RWPE1 (cell line): Measurements from ENCODE around the gene SLX9.

Source experiments
- CTCF ChIA-PET: fragments of 350-600 bp; sonication (Branson Sonifier 250); formaldehyde crosslinking; extraction: SDS; loops from one replicate; lab custom pipeline; 2021; lab: Yijun Ruan, JAX
- POLR2A ChIA-PET: fragments of 400-600 bp; formaldehyde crosslinking; extraction: SDS; loops from one replicate; lab custom pipeline; 2020; ENCODE audit warnings: antibody characterized with exemption; ENCODE audit not compliant: low non-redundant PET; lab: Yijun Ruan, JAX
- DNase-seq: peaks from one replicate; pipeline ENCODE4 v3.0.0; 2012; ENCODE audit warnings: low spot score
- H3K27ac ChIP-seq: fragments of 450-650 bp; 2 replicates; pipeline ENCODE4 v1.5.1; 2017
- CTCF ChIP-seq: fragments of 450-650 bp; conservative IDR thresholded peaks from 2 replicates; pipeline ENCODE4 v1.5.1; 2017; ENCODE audit warnings: low read depth, mild to moderate bottlenecking

SLX9 gene

GRCh38 chr21:44901391-44902074 is 38.3 kb upstream of the SLX9 start:
- TF ChIP-seq CTCF: no peak
- POLR2A ChIA-PET: interaction anchor here (0.6 kb wide), 1 partner anchor 17 kb away, joined by 3 read pairs; no protein-coding TSS in a partner anchor
- no peak for DNase-seq
- CTCF ChIA-PET: no interaction called here
- H3K27ac ChIP-seq: no peak overlapping the region

GRCh38 chr21:44902268-44903049 is 37.4 kb upstream of the SLX9 start:
- no peak for DNase-seq
- CTCF ChIA-PET: no interaction called here
- no peak overlapping the region for H3K27ac ChIP-seq
- POLR2A ChIA-PET: no interaction called here
- no peak for TF ChIP-seq CTCF

GRCh38 chr21:44903050-44903685 is 36.7 kb upstream of the SLX9 start:
- DNase-seq: no peak
- CTCF ChIA-PET: interaction anchor here (0.7 kb wide), 1 partner anchor 9 kb away, joined by 3 read pairs; no protein-coding TSS in a partner anchor
- POLR2A ChIA-PET: no interaction called here
- TF ChIP-seq CTCF: no peak
- no peak overlapping the region for H3K27ac ChIP-seq

GRCh38 chr21:44903689-44904088 is 36.1 kb upstream of the SLX9 start:
- no peak overlapping the region for H3K27ac ChIP-seq
- no peak for DNase-seq
- no peak for TF ChIP-seq CTCF
- ChIA-PET POLR2A (no interaction called here), CTCF (interaction anchor here (0.7 kb wide), 1 partner anchor 9 kb away, joined by 3 read pairs; no protein-coding TSS in a partner anchor)

GRCh38 chr21:44904141-44904923 is 35.5 kb upstream of the SLX9 start:
- CTCF ChIA-PET: interaction anchor here (0.7 kb wide), 1 partner anchor 10 kb away, joined by 3 read pairs; no protein-coding TSS in a partner anchor
- no peak for TF ChIP-seq CTCF
- POLR2A ChIA-PET: no interaction called here

More at GRCh38 chr21:44904141-44904923, 35.5 kb upstream of the SLX9 start:
- DNase-seq: no peak
- H3K27ac ChIP-seq: no peak overlapping the region
